Measurements from ENCODE around the gene CRYGN.

GRCh38 chr7:151405588-151405987 is 34.4 kb downstream of the CRYGN start:
- TF ChIP-seq CTCF (IDR thresholded peaks at IDR 0.05; ENCODE audit: borderline replicate concordance, extremely low read depth, low read length, poor library complexity, severe bottlenecking) (no peak), EZH2 (IDR thresholded peaks at IDR 0.05; ENCODE audit: borderline replicate concordance, low read depth, low read length, severe bottlenecking) (no peak)

All from DND-41 (cell line).